ENCODE measurements around the gene PTPN4.

DNA sequence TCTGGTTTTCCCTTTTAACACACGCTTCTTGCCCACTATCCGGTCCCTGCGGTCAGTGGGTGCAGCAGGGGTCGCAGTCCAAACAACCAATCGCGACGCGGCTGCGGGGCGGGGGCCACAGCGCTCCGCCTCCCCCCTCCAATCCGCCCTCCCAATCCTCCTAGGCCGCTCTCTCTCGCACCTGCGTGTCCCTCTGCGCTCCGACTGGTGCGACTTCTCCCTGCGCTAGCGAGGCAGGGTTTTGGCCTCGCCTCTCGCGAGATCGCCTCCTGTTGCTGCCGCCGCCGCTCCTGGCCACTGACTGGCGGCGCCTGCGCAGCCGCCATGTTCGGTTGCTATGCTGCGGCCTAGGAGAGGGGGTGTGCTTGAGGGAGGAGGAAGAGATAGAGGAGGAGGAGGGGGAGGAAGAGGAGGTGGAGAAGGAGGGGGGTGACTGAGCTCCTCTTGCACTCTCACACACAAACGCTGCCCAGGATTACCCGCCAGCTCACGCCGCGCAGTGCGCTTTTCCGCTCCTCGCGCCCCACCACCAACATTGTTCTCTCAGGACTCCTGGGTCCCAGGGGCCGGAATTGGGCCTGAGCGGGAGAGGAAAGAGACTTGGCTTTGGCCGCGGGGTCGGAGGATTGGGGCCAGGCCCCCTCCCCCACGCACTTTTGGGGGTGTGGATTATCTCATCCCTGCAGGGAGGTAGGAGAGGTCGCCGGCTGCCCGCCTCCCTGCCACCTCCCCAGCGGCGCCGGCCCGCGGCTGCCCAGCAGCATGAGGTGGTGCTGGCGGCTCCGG is at the start of gene PTPN4:
- TF ChIP-seq, protein P1, sequence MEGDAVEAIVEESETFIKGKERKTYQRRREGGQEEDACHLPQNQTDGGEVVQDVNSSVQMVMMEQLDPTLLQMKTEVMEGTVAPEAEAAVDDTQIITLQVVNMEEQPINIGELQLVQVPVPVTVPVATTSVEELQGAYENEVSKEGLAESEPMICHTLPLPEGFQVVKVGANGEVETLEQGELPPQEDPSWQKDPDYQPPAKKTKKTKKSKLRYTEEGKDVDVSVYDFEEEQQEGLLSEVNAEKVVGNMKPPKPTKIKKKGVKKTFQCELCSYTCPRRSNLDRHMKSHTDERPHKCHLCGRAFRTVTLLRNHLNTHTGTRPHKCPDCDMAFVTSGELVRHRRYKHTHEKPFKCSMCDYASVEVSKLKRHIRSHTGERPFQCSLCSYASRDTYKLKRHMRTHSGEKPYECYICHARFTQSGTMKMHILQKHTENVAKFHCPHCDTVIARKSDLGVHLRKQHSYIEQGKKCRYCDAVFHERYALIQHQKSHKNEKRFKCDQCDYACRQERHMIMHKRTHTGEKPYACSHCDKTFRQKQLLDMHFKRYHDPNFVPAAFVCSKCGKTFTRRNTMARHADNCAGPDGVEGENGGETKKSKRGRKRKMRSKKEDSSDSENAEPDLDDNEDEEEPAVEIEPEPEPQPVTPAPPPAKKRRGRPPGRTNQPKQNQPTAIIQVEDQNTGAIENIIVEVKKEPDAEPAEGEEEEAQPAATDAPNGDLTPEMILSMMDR (IDR thresholded peaks at IDR 0.05), result no peak
- TF ChIP-seq EP300 (IDR thresholded peaks at IDR 0.05) (no peak), POLR2A (IDR thresholded peaks at IDR 0.05) (peak; percentile 68)

Data from ovary (tissue), 3 donors.